Smooth muscle cell (in vitro differentiated cells): ENCODE results near the gene CPT1C. TPM values are rescaled to one million over a fixed set of nuclear protein-coding genes. Genes with fewer than 3 reads are reported as not detected.

Source experiments
- DNase-seq: peaks from one replicate; lab custom pipeline; 2025; ENCODE audit not compliant: unreplicated experiment; lab: John Stamatoyannopoulos, UW
- H2AFZ ChIP-seq: fragments of 200-600 bp; sonication (generic); 2 replicates; pipeline ENCODE4 v1.6.0; 2016; ENCODE audit warnings: antibody characterized with exemption, low read depth, mild to moderate bottlenecking
- H3F3A ChIP-seq: fragments of 200-600 bp; sonication (generic); 2 replicates; pipeline ENCODE4 v1.6.0; 2017; ENCODE audit warnings: antibody characterized with exemption, low read depth
- H3K27ac ChIP-seq: fragments of 200-600 bp; sonication (generic); 2 replicates; pipeline ENCODE4 v1.5.1; 2016; ENCODE audit warnings: low read depth, mild to moderate bottlenecking
- H3K27me3 ChIP-seq: fragments of 200-600 bp; sonication (generic); 2 replicates; pipeline ENCODE4 v1.6.1; 2016; ENCODE audit warnings: low read depth, mild to moderate bottlenecking
- H3K36me3 ChIP-seq: fragments of 200-600 bp; sonication (generic); 2 replicates; pipeline ENCODE4 v1.5.1; 2016; ENCODE audit warnings: low read depth
- H3K4me1 ChIP-seq: fragments of 200-600 bp; sonication (generic); 2 replicates; pipeline ENCODE4 v1.5.1; 2016; ENCODE audit warnings: low read depth
- H3K4me2 ChIP-seq: fragments of 200-600 bp; sonication (generic); 2 replicates; pipeline ENCODE4 v1.6.0; 2016; ENCODE audit warnings: mild to moderate bottlenecking
- H3K4me3 ChIP-seq: fragments of 200-600 bp; sonication (generic); 2 replicates; pipeline ENCODE4 v1.5.1; 2016; ENCODE audit warnings: mild to moderate bottlenecking
- H3K79me2 ChIP-seq: fragments of 200-600 bp; sonication (generic); 2 replicates; pipeline ENCODE4 v1.6.0; 2016; ENCODE audit warnings: low read depth, mild to moderate bottlenecking
- H3K9ac ChIP-seq: fragments of 200-600 bp; sonication (generic); 2 replicates; pipeline ENCODE4 v1.6.0; 2016; ENCODE audit warnings: low read depth
- H3K9me3 ChIP-seq: fragments of 200-600 bp; sonication (generic); replicated peaks from 2 replicates; pipeline ENCODE4 v1.5.1; 2016; ENCODE audit warnings: low read depth
- H4K20me1 ChIP-seq: fragments of 200-600 bp; sonication (generic); 2 replicates; pipeline ENCODE4 v1.6.0; 2016; ENCODE audit warnings: low read depth
- WGBS: methylation state at CpG from one replicate; pipeline ENCODE4 v1.1.7; 2016; ENCODE audit warnings: low lambda C conversion rate; 5-methylcytosine and 5-hydroxymethylcytosine counted together
- polyA plus RNA-seq: library from polyadenylated mRNA; unstranded; fragments of >200 nt; fragmentation: Nextera tagmentation; extraction: Ambion mirVana; gene quantifications from 2 replicates; pipeline ENCODE4 v1.2.1, GENCODE V29; 2016
- total RNA-seq: library from RNA; depleted of rRNA; stranded (reverse); fragments of >200 nt; gene quantifications from 2 replicates; pipeline ENCODE4 v1.2.3, GENCODE V29; 2014
- TF ChIP-seq, protein P1 (sequence below): fragments of 200-600 bp; sonication (generic); IDR thresholded peaks from 2 replicates; pipeline ENCODE4 v1.5.1; 2017; ENCODE audit warnings: borderline replicate concordance, mild to moderate bottlenecking, antibody characterized with exemption; ENCODE audit not compliant: insufficient read depth, poor library complexity, severe bottlenecking

CPT1C gene
- total and polyA plus RNA-seq, 2 experiments from 2014 or later: 19.7 to 20.0 TPM

DNA sequence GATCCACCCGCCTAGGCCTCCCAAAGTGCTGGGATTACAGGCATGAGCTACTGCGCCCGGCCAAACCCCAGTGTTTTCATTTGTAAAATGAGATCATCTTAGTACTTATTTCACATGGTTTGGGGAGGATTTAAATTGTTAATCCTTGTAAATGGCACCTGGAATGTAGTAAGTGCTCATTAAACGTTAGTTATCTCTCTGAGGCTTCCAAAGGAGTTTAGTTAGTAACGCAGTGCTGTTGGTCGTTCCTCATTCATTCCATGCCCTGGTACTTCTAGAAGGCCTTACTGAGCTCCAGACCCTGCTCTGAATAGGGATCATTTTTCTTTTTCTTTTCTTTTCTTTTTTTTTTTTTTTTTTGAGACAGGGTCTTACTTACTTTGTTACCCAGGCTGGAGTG lies 5.2 kb downstream of the CPT1C start:
- H3K9ac ChIP-seq: no peak overlapping the region
- H3K79me2 ChIP-seq: no peaks in the 10 kb centered on the region
- no peaks in the 10 kb centered on the region for H3F3A ChIP-seq
- TF ChIP-seq, protein P1, sequence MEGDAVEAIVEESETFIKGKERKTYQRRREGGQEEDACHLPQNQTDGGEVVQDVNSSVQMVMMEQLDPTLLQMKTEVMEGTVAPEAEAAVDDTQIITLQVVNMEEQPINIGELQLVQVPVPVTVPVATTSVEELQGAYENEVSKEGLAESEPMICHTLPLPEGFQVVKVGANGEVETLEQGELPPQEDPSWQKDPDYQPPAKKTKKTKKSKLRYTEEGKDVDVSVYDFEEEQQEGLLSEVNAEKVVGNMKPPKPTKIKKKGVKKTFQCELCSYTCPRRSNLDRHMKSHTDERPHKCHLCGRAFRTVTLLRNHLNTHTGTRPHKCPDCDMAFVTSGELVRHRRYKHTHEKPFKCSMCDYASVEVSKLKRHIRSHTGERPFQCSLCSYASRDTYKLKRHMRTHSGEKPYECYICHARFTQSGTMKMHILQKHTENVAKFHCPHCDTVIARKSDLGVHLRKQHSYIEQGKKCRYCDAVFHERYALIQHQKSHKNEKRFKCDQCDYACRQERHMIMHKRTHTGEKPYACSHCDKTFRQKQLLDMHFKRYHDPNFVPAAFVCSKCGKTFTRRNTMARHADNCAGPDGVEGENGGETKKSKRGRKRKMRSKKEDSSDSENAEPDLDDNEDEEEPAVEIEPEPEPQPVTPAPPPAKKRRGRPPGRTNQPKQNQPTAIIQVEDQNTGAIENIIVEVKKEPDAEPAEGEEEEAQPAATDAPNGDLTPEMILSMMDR: no peak
- no peaks in the 10 kb centered on the region for H3K4me1 ChIP-seq
- no peaks in the 10 kb centered on the region for H4K20me1 ChIP-seq
- no peaks in the 10 kb centered on the region for H3K36me3 ChIP-seq
- H2AFZ ChIP-seq: no peak overlapping the region
- WGBS: 84% methylated on average over 6 of the region's 6 CpGs
- no peaks in the 10 kb centered on the region for H3K27me3 ChIP-seq
- no peak overlapping the region for H3K4me3 ChIP-seq
- DNase-seq: no peak
- H3K9me3 ChIP-seq: no peaks in the 10 kb centered on the region
- H3K27ac ChIP-seq: no peak overlapping the region
- H3K4me2 ChIP-seq: no peak overlapping the region

DNA sequence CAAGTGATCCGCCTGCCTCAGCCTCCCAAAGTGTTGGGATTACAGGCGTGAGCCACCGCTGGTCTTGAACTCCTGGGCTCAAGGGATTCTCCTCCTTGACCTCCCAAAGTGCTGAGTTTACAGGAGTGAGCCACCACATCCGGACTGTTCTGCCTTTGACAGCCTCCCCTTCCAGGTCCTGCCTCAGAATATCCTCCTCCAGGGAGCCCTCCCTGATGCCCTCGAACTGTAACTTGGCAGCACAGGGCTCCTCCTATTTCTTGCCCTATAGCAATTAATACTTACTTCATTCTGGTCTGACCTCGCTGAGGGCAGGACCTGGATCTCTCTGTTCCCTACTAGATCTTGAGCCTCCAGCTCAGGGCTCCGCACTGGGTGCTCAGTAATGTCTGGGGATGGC lies 5.9 kb downstream of the CPT1C start:
- H3K9ac ChIP-seq: no peak overlapping the region
- H4K20me1 ChIP-seq: no peaks in the 10 kb centered on the region
- no peak overlapping the region for H3K4me3 ChIP-seq
- no peaks in the 10 kb centered on the region for H3F3A ChIP-seq
- H3K4me2 ChIP-seq: no peak overlapping the region
- H3K79me2 ChIP-seq: no peaks in the 10 kb centered on the region
- H3K27me3 ChIP-seq: no peaks in the 10 kb centered on the region
- no peak for DNase-seq
- H2AFZ ChIP-seq: no peak overlapping the region
- no peaks in the 10 kb centered on the region for H3K36me3 ChIP-seq
- H3K4me1 ChIP-seq: no peaks in the 10 kb centered on the region
- TF ChIP-seq, protein P1: no peak
- H3K27ac ChIP-seq: no peak overlapping the region
- no peaks in the 10 kb centered on the region for H3K9me3 ChIP-seq
- 98% methylated on average over 7 of the region's 7 CpGs for whole genome bisulfite sequencing

DNA sequence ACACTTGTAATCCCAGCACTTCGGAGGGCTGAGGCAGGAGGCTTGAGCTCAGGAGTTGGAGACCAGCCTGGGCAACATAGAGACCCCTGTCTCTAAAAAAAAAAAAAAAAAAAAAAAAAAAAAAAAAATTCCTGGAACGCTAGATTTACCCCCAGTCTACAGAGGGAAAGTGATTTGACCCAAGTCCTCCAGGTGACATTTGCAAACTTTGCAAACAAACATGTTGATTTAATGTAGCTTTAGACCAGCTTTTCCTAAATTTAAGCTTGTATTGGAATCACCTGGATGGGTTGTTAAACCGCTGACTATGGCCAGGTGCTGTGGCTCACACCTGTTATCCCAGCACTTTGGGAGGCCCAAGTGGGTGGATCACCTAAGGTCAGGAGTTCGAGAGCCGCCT lies 8.4 kb downstream of the CPT1C start:
- Histone ChIP-seq H3K4me3 (no peak overlapping the region), H3K9ac (no peak overlapping the region), H3F3A (no peaks in the 10 kb centered on the region), H3K27me3 (no peaks in the 10 kb centered on the region), H3K9me3 (no peaks in the 10 kb centered on the region), H3K27ac (no peak overlapping the region), H3K4me2 (no peak overlapping the region), H3K4me1 (no peaks in the 10 kb centered on the region), H4K20me1 (no peaks in the 10 kb centered on the region), H2AFZ (no peak overlapping the region), H3K36me3 (no peaks in the 10 kb centered on the region), H3K79me2 (no peaks in the 10 kb centered on the region)
- TF ChIP-seq, protein P1: no peak
- 97% methylated on average over 5 of the region's 5 CpGs for WGBS
- DNase-seq: no peak

DNA sequence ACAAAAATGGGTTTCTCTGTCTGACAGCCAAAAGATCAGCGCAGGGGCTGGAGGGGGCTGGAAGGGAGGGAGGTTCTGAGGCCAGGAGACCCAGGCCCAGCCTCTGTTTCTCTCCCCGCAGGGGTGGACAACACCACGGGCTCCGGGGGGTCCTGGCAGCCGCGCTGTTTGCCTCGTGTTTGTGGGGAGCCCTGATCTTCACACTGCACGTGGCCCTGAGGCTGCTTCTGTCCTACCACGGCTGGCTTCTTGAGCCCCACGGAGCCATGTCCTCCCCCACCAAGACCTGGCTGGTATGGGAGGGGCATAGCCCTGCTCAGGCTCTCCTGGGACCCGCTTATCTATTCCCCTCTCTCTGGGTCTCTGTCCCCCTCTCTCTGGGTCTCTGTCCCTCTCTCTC lies 9.6 kb downstream of the CPT1C start:
- 92% methylated on average over 11 of the region's 11 CpGs for WGBS
- H3F3A ChIP-seq: no peaks in the 10 kb centered on the region
- TF ChIP-seq, protein P1: no peak
- H3K4me1 ChIP-seq: no peaks in the 10 kb centered on the region
- DNase-seq: no peak
- no peak overlapping the region for H2AFZ ChIP-seq
- H3K79me2 ChIP-seq: no peaks in the 10 kb centered on the region
- H3K27ac ChIP-seq: no peak overlapping the region
- no peak overlapping the region for H3K4me3 ChIP-seq
- H3K9me3 ChIP-seq: no peaks in the 10 kb centered on the region
- no peak overlapping the region for H3K4me2 ChIP-seq
- H3K36me3 ChIP-seq: no peaks in the 10 kb centered on the region
- no peak overlapping the region for H3K9ac ChIP-seq
- H3K27me3 ChIP-seq: no peaks in the 10 kb centered on the region
- no peaks in the 10 kb centered on the region for H4K20me1 ChIP-seq
